HG02970 (cell line): Measurements from ENCODE around the gene SERF2.
"Not testable (repeated sequence)": the region's sequence is repeated elsewhere in the genome, so short reads cannot be mapped to it uniquely, and the experiment has no call there.

ENCODE experiments used
- ATAC-seq: cut with Tn5 transposase; IDR thresholded peaks from one replicate; pipeline ENCODE4 v1.9.1; 2021; ENCODE audit warnings: mild to moderate bottlenecking, moderate library complexity, moderate number of reproducible peaks; ENCODE audit not compliant: unreplicated experiment, low FRiP score

SERF2 gene

GRCh38 chr15:43792761-43793476 is 799 bp downstream of the SERF2 start:
- ATAC-seq: no peak

GRCh38 chr15:43793647-43794046 is 1.5 kb downstream of the SERF2 start:
- ATAC-seq: no peak

- no peak for ATAC-seq
Observed at GRCh38 chr15:43794269-43795037, 2.3 kb downstream of the SERF2 start.

- no peak for ATAC-seq
Observed at GRCh38 chr15:43795197-43795596, 3.1 kb downstream of the SERF2 start.

- no peak for ATAC-seq
Observed at GRCh38 chr15:43795997-43796396, 3.9 kb downstream of the SERF2 start.

GRCh38 chr15:43796566-43796965 is 4.4 kb downstream of the SERF2 start:
- no peak for ATAC-seq

GRCh38 chr15:43799209-43799944 is 7.3 kb downstream of the SERF2 start:
- ATAC-seq: no peak

- no peak for ATAC-seq
Observed at GRCh38 chr15:43799945-43800285, 7.8 kb downstream of the SERF2 start, which contains the start of gene SERINC4. SERINC4 (minus strand) TSS chr15:43800220; CDS start chr15:43799986, 234 bp downstream.

GRCh38 chr15:43800286-43801141 is 8.4 kb downstream of the SERF2 start, which contains the start of gene HYPK:
HYPK (plus strand) TSS chr15:43800599; CDS start chr15:43800623, 24 bp downstream.
- peak; percentile 77 for ATAC-seq

GRCh38 chr15:43802676-43803075 is 10.6 kb downstream of the SERF2 start:
- ATAC-seq: not testable (repeated sequence)

- ATAC-seq: no peak
Observed at GRCh38 chr15:43808435-43808950, 16.4 kb downstream of the SERF2 start.

GRCh38 chr15:43808960-43809678 is 17.0 kb downstream of the SERF2 start:
- ATAC-seq: no peak

- not testable (repeated sequence) for ATAC-seq
Observed at GRCh38 chr15:43815064-43815463, 22.9 kb downstream of the SERF2 start.

GRCh38 chr15:43821505-43821904 is 29.4 kb downstream of the SERF2 start:
- no peak for ATAC-seq

GRCh38 chr15:43824302-43825246 is 32.5 kb downstream of the SERF2 start, which contains the start of gene MFAP1:
MFAP1 (minus strand) TSS chr15:43824690; CDS start chr15:43824569, 121 bp downstream.
- ATAC-seq: peak; percentile 77

GRCh38 chr15:43825305-43825704 is 33.2 kb downstream of the SERF2 start:
- ATAC-seq: not testable (repeated sequence)

- no peak for ATAC-seq
Observed at GRCh38 chr15:43826029-43826507, 33.9 kb downstream of the SERF2 start.
